Measurements from ENCODE around the gene DNAI2.

Gene DNAI2

DNA sequence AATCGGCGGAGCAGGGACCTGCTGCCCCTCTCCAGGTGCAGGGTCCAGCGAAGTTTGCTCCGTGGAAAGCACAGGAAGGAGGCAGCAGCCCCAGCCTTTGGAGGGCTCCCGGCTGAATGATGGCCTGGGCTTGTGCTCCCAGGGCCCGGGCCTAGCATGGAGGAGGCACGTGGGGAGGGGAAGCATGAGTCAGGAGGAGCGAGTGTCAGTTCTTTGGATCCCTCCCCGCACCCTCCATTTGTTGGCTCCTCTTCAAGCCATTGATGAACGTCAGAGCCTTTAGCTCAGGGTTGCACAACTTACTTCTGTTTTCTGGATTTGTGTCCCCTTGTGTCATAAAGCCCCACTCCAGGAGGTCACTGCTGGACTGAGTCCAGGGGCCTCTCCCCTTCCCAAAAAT is 34.9 kb upstream of the DNAI2 start:
- TF ChIP-seq SIN3A (IDR thresholded peaks at IDR 0.05; ENCODE audit: borderline replicate concordance, insufficient read depth, low read length) (no peak), FOXP2 (optimal IDR thresholded peaks at IDR 0.05; ENCODE audit: borderline replicate concordance, extremely low read depth, extremely low read length, insufficient read depth) (no peak), POLR2AphosphoS5 (IDR thresholded peaks at IDR 0.05; ENCODE audit: low read depth, low read length) (no peak), TAF1 (IDR thresholded peaks at IDR 0.05; ENCODE audit: borderline replicate concordance, insufficient read depth, low read length) (no peak)
- TF ChIP-seq, protein P1, sequence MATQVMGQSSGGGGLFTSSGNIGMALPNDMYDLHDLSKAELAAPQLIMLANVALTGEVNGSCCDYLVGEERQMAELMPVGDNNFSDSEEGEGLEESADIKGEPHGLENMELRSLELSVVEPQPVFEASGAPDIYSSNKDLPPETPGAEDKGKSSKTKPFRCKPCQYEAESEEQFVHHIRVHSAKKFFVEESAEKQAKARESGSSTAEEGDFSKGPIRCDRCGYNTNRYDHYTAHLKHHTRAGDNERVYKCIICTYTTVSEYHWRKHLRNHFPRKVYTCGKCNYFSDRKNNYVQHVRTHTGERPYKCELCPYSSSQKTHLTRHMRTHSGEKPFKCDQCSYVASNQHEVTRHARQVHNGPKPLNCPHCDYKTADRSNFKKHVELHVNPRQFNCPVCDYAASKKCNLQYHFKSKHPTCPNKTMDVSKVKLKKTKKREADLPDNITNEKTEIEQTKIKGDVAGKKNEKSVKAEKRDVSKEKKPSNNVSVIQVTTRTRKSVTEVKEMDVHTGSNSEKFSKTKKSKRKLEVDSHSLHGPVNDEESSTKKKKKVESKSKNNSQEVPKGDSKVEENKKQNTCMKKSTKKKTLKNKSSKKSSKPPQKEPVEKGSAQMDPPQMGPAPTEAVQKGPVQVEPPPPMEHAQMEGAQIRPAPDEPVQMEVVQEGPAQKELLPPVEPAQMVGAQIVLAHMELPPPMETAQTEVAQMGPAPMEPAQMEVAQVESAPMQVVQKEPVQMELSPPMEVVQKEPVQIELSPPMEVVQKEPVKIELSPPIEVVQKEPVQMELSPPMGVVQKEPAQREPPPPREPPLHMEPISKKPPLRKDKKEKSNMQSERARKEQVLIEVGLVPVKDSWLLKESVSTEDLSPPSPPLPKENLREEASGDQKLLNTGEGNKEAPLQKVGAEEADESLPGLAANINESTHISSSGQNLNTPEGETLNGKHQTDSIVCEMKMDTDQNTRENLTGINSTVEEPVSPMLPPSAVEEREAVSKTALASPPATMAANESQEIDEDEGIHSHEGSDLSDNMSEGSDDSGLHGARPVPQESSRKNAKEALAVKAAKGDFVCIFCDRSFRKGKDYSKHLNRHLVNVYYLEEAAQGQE (IDR thresholded peaks at IDR 0.05; ENCODE audit: insufficient read depth in 1 of 2, low read depth in 2 of 2, low read length in 2 of 2), result no peak

DNA sequence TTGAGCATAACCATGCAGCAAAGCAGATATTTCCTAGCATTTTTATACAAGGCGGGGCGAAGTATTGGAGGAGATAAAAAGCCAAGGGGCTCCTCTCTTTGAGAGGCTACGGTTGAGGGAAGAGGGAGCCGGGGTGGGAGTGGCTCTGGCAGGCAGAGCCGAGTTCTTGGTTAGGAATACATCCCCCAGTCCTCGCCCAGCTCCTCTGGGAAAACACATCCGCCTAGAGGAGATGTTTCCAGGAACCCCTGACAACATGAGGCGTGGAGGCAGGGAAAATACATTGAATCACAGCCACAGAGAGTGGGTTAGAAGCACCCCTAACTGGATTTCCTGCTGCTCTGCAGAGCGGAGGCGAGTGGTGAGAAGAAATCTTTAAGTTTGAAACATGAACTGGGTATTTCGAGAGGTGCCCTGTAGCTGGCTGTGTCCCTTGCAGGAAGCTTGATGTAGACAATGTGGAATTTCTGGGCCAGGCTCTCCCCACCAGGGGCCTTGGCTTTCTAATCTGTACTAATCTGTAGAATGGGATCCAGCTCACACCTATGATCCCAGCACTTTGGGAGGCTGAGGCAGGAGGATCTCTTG is 33.3 kb upstream of the DNAI2 start:
- TF ChIP-seq POLR2AphosphoS5 (IDR thresholded peaks at IDR 0.05; ENCODE audit: low read depth, low read length), result no peak
- TF ChIP-seq TAF1 (IDR thresholded peaks at IDR 0.05; ENCODE audit: borderline replicate concordance, insufficient read depth, low read length), result no peak
- TF ChIP-seq, protein P1 (IDR thresholded peaks at IDR 0.05; ENCODE audit: insufficient read depth in 1 of 2, low read depth in 2 of 2, low read length in 2 of 2), result no peak
- no peak for TF ChIP-seq FOXP2 (optimal IDR thresholded peaks at IDR 0.05; ENCODE audit: borderline replicate concordance, extremely low read depth, extremely low read length, insufficient read depth)
- no peak for TF ChIP-seq SIN3A (IDR thresholded peaks at IDR 0.05; ENCODE audit: borderline replicate concordance, insufficient read depth, low read length)

DNA sequence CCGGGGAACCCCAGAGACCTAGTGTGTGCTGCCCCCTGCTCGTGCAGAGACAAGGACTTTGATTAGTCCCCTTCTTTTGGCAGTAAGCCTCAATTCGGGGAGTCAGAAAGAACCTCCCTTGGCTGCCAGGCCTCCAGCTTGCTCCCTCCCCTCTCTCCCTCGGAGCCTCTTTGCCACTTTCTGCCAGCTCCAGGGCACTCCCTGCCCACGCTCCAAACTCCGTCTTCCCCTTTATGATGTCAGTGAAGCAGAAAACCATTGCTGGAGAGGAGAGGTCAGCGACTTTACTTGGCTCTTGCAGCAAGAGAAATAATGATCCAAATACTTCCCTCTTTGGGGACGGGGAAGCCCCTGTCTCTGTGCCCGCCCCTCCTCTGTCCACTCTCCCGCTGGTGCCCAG is 32.6 kb upstream of the DNAI2 start:
- no peak for TF ChIP-seq SIN3A (IDR thresholded peaks at IDR 0.05; ENCODE audit: borderline replicate concordance, insufficient read depth, low read length)
- TF ChIP-seq, protein P1 (IDR thresholded peaks at IDR 0.05; ENCODE audit: insufficient read depth in 1 of 2, low read depth in 2 of 2, low read length in 2 of 2), result no peak
- no peak for TF ChIP-seq TAF1 (IDR thresholded peaks at IDR 0.05; ENCODE audit: borderline replicate concordance, insufficient read depth, low read length)
- TF ChIP-seq POLR2AphosphoS5 (IDR thresholded peaks at IDR 0.05; ENCODE audit: low read depth, low read length), result no peak
- no peak for TF ChIP-seq FOXP2 (optimal IDR thresholded peaks at IDR 0.05; ENCODE audit: borderline replicate concordance, extremely low read depth, extremely low read length, insufficient read depth)

DNA sequence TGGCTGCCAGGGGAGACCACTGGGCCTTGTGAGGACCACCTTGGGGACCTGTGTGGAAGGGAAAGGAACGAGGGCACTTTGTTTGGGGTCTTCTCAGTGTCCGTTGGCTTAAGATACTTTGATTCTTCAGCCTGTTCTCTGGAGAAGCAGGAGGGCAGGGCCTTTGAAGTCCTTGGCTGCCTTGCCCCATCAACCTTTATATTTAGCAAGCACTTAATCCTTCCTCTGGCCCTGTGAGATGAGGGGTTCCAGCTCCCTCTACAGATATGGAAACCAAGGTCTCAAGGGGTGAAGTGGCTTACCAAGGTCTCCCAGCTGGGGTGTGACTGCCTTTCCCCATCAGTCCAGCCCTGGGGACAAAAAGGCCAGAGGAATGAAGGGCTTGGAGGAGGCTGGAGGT is 32.2 kb upstream of the DNAI2 start:
- TF ChIP-seq POLR2AphosphoS5 (IDR thresholded peaks at IDR 0.05; ENCODE audit: low read depth, low read length) (no peak), FOXP2 (optimal IDR thresholded peaks at IDR 0.05; ENCODE audit: borderline replicate concordance, extremely low read depth, extremely low read length, insufficient read depth) (no peak), TAF1 (IDR thresholded peaks at IDR 0.05; ENCODE audit: borderline replicate concordance, insufficient read depth, low read length) (no peak), SIN3A (IDR thresholded peaks at IDR 0.05; ENCODE audit: borderline replicate concordance, insufficient read depth, low read length) (no peak)
- TF ChIP-seq, protein P1 (IDR thresholded peaks at IDR 0.05; ENCODE audit: insufficient read depth in 1 of 2, low read depth in 2 of 2, low read length in 2 of 2), result no peak

Measured in PFSK-1 (cell line).